Suprapubic skin (tissue), 4 donors: ENCODE measurements around the gene SLC36A1. TPM values are rescaled to one million over a fixed set of nuclear protein-coding genes. Genes with fewer than 3 reads are reported as not detected.

Experiments
- DNase-seq, 2 donors: peaks; one replicate each; pipeline ENCODE4 v3.0.0-alpha.2; 2019; ENCODE audit warnings: low spot score in 2 of 2
- H3K27ac ChIP-seq: fragments of 200-600 bp; sonication (generic); one replicate; pipeline ENCODE4 v1.5.1; 2019
- H3K27me3 ChIP-seq: fragments of 200-600 bp; sonication (generic); one replicate; pipeline ENCODE4 v1.5.1; 2019
- H3K36me3 ChIP-seq: fragments of 200-600 bp; sonication (generic); one replicate; pipeline ENCODE4 v1.5.1; 2019
- H3K4me1 ChIP-seq: fragments of 200-600 bp; sonication (generic); one replicate; pipeline ENCODE4 v1.5.1; 2019
- H3K4me3 ChIP-seq: fragments of 200-600 bp; sonication (generic); one replicate; pipeline ENCODE4 v1.5.1; 2019; ENCODE audit warnings: mild to moderate bottlenecking
- H3K9me3 ChIP-seq: fragments of 200-600 bp; sonication (generic); one replicate; pipeline ENCODE4 v1.5.1; 2019
- CTCF ChIP-seq, 2 donors: fragments of 200-600 bp in 1 of 2; fragments of 450-650 bp in 1 of 2; sonication (generic) in 1 of 2; IDR thresholded peaks; one replicate each; pipeline ENCODE4 v1.5.1; 2016 to 2019; ENCODE audit warnings: antibody characterized with exemption in 2 of 2, mild to moderate bottlenecking in 1 of 2, moderate library complexity in 1 of 2
- EP300 ChIP-seq: sonication (generic); formaldehyde crosslinking; IDR thresholded peaks from one replicate; pipeline ENCODE4 v1.6.1; 2017; ENCODE audit warnings: antibody characterized with exemption
- POLR2A ChIP-seq, 2 donors: fragments of 450-650 bp; IDR thresholded peaks; one replicate each; pipeline ENCODE4 v1.6.1; 2017; ENCODE audit warnings: antibody characterized with exemption in 2 of 2, mild to moderate bottlenecking in 2 of 2, moderate library complexity in 2 of 2
- POLR2AphosphoS5 ChIP-seq, 3 donors: sonication (generic); formaldehyde crosslinking; IDR thresholded peaks; one replicate each; pipeline ENCODE4 v1.6.1; 2017; ENCODE audit warnings: antibody characterized with exemption in 3 of 3
- WGBS: methylation state at CpG from one replicate; pipeline ENCODE4 v1.1.5; 2018; 5-methylcytosine and 5-hydroxymethylcytosine counted together
- total RNA-seq, 4 donors: library from RNA; depleted of rRNA; stranded (reverse); fragments of >200 nt; gene quantifications; one replicate each; pipeline ENCODE4 v1.1.0, GENCODE V29; 2016

Gene SLC36A1
- total RNA-seq, 4 donors from 2014 or later = 7.2 to 16.5 (median 8.1) TPM

GRCh38 chr5:151495320-151495719 lies 47.9 kb downstream of the SLC36A1 start:
- Histone ChIP-seq H3K36me3 (peaks cover 3% of the 10 kb centered on the region), H3K27me3 (no peaks in the 10 kb centered on the region), H3K4me3 (no peak overlapping the region), H3K9me3 (no peaks in the 10 kb centered on the region), H3K4me1 (no peaks in the 10 kb centered on the region), H3K27ac (no peak overlapping the region)
- TF ChIP-seq POLR2A (IDR thresholded peaks at IDR 0.05) = no peak
- no peak for TF ChIP-seq POLR2AphosphoS5 (IDR thresholded peaks at IDR 0.05)
- no peak for TF ChIP-seq EP300
- no peak for TF ChIP-seq CTCF (IDR thresholded peaks at IDR 0.05)
- whole genome bisulfite sequencing = 96% methylated on average over 2 of the region's 2 CpGs
- DNase-seq = no peak

DNA sequence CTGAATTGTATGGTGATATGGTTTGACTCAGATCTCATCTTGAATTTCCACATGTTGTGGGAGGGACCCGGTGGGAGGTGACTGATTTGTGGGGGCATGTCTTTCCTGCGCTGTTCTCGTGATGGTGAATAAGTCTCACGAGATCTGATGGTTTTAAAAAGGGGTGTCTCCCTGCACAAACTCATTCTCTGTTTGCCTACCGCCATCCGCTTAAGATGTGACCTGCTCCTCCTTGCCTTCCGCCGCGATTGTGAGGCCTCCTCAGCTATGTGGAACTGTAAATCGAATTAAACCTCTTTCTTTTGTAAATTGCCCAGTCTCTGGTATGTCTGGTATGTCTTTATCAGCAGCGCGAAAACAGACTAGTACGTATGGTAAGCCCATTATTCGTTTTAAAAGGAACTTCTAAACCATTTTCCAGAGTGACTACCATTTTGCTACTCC lies 48.7 kb downstream of the SLC36A1 start:
- TF ChIP-seq POLR2A (IDR thresholded peaks at IDR 0.05) (no peak), CTCF (IDR thresholded peaks at IDR 0.05) (no peak), EP300 (no peak), POLR2AphosphoS5 (IDR thresholded peaks at IDR 0.05) (no peak)
- Histone ChIP-seq H3K27me3 (no peaks in the 10 kb centered on the region), H3K27ac (no peak overlapping the region), H3K36me3 (peaks cover 3% of the 10 kb centered on the region), H3K9me3 (no peaks in the 10 kb centered on the region), H3K4me1 (no peaks in the 10 kb centered on the region), H3K4me3 (no peak overlapping the region)
- no peak for DNase-seq
- WGBS = 79% methylated on average over 14 of the region's 14 CpGs

DNA sequence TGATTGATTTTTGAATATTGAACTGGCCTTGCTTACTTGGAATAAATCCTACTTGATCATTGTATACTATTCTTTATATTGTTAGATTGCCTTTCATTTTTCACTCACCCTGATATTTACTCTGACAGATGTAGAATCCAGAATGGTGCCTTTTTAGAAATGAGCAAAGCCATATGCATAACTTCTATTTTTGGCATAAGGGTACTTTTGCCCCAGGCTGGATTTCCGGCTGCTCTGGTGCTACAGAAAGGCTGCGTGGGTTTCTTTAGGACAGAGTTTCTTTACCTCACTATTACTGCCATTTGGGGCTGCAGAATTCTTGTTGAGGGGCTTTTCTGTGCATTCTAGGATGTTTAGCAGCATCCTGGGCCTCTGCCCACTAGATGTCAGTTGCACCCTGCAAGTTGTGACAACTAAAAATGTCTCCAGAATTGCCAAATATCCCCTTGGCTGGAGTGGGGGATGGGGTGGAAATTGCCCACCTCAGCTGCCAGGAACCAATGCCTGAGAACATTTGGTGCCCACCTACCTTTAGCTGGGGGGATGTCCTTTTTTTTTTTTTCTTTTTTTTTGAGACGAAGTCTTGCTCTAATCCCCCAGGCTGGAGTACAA lies 50.1 kb downstream of the SLC36A1 start:
- H3K27me3 ChIP-seq = no peaks in the 10 kb centered on the region
- H3K27ac ChIP-seq = no peak overlapping the region
- no peaks in the 10 kb centered on the region for H3K9me3 ChIP-seq
- TF ChIP-seq CTCF (IDR thresholded peaks at IDR 0.05) (no peak), POLR2A (IDR thresholded peaks at IDR 0.05) (no peak), EP300 (no peak), POLR2AphosphoS5 (IDR thresholded peaks at IDR 0.05) (no peak)
- H3K4me1 ChIP-seq = no peaks in the 10 kb centered on the region
- DNase-seq = no peak
- H3K4me3 ChIP-seq = no peak overlapping the region
- no peaks in the 10 kb centered on the region for H3K36me3 ChIP-seq
- WGBS = 64% methylated on average over 3 of the region's 3 CpGs

DNA sequence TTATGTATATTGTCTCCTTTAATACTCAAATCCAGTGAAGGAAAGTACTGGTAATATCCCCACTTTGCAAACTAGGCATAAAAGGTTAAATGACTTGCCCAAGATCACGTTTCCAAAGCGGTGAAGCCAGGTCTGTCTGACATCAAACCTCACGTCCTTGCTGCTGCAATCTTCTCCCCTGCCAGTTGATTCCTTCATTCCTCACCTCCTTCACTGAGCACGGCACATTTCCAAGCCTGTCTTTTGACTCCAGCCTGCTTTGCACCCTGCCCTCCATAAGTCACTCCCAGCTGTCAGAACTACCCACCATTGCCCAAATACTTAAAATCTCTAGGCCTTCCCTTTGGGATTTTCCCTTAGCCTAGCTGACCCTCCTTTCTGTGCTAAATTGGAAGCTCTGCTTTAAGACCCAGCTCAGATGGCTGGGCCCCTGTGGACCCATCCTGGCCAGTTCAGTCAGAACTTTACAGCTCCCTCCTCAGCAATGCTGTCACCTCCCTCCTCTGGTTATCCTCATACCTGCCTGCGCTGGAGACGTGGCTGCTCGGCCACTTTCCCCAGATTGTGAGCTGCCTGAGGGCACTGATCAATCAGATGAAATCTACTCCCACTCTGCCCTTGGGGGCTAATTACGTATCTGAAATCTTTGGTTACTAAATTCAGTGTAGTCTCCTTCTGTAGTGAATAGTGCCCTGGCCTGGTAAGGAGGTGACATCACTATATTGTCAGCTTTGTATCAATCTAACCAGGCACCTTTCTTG lies 51.2 kb downstream of the SLC36A1 start:
- TF ChIP-seq POLR2A (IDR thresholded peaks at IDR 0.05) (no peak), CTCF (IDR thresholded peaks at IDR 0.05) (no peak), POLR2AphosphoS5 (IDR thresholded peaks at IDR 0.05) (no peak)

GRCh38 chr5:151499501-151500035 lies 52.2 kb downstream of the SLC36A1 start:
- no peak for TF ChIP-seq EP300
- TF ChIP-seq POLR2AphosphoS5 (IDR thresholded peaks at IDR 0.05) = no peak
- TF ChIP-seq POLR2A (IDR thresholded peaks at IDR 0.05) = no peak
- no peaks in the 10 kb centered on the region for H3K4me1 ChIP-seq
- H3K27me3 ChIP-seq = no peaks in the 10 kb centered on the region
- DNase-seq = no peak
- no peak overlapping the region for H3K4me3 ChIP-seq
- WGBS = 54% methylated on average over 8 of the region's 8 CpGs
- no peak overlapping the region for H3K27ac ChIP-seq
- H3K36me3 ChIP-seq = no peaks in the 10 kb centered on the region
- H3K9me3 ChIP-seq = no peaks in the 10 kb centered on the region

More for the DNA sequence above, 51.2 kb downstream of the SLC36A1 start:
- Histone ChIP-seq H3K4me1 (no peaks in the 10 kb centered on the region), H3K27ac (no peak overlapping the region), H3K36me3 (no peaks in the 10 kb centered on the region), H3K4me3 (no peak overlapping the region), H3K9me3 (no peaks in the 10 kb centered on the region), H3K27me3 (no peaks in the 10 kb centered on the region)
- 86% methylated on average over 8 of the region's 8 CpGs for WGBS
- DNase-seq = no peak
